ENCODE measurements around the gene PHF21B. TPM values are rescaled to one million over a fixed set of nuclear protein-coding genes. Genes with fewer than 3 reads are reported as not detected.

The PHF21B gene
- polyA plus RNA-seq, 1 donor (not counting 4 experiments of a cell fraction or from before 2014, with no cell fraction given): not detected

DNA sequence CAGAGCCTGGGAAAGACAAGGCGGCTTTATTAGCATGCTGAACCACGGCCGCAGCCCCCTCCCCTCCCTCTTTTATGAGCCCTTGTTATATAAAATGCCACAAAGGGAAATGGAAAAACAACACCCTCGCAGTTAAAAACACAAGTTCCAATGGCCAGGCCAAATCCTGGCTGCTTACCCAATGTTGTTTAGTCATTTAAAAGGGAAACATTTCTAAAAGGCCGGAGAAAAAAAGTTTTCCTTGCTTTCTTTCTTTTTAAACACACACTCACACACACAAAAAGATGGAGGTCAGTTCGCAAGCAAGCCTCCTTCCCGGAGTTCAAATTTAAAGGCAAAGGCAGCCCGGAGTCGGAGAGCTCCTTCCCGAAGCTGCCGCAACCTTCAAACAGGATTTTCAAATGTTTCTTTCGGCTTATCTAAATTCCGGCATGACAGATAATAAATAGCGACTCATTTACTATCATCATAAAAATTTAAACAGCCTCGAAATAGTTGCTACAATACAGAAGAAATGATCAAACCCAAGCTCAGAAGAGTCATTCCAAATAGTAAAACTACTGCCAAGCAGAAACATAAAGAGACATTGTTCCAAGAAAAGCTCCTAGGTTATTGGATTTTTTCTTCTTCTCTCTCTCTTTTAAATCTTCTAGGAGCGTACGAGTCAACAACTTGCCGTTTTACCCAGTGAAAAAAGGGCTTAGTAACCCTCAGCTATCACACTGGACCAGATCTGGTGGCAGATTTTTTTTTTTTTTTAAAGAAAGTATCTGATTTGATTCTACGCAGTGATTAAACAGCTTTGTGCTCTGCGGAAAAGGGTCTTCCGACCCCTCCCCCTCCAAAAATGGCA is 3.5 kb downstream of the PHF21B start:
- no peak overlapping the region for H3K4me3 ChIP-seq (ENCODE audit: control insufficient read depth in 2 of 3, extremely low read depth in 1 of 3, insufficient read depth in 2 of 3, low read depth in 1 of 3, low read length in 3 of 3)
- no peak overlapping the region for H3K9ac ChIP-seq (ENCODE audit: control insufficient read depth, extremely low read depth, insufficient read depth, low read length)
- no peaks in the 10 kb centered on the region for H3K9me1 ChIP-seq (ENCODE audit: control insufficient read depth, extremely low read depth, insufficient read depth, low read length)
- DNase-seq (ENCODE audit: low read depth, low spot score) (no peak), FAIRE-seq (no peak)
- no peak overlapping the region for H3K4me2 ChIP-seq (ENCODE audit: control insufficient read depth, extremely low read depth, insufficient read depth, low read depth, low read length)
- no peaks in the 10 kb centered on the region for H3K9me3 ChIP-seq (ENCODE audit: control insufficient read depth, low read depth, low read length)
- no peaks in the 10 kb centered on the region for H3K36me3 ChIP-seq (ENCODE audit: control insufficient read depth in 2 of 2, extremely low read depth in 1 of 2, insufficient read depth in 2 of 2, low read length in 2 of 2)
- H2AFZ ChIP-seq (ENCODE audit: control insufficient read depth, low read length): no peak overlapping the region
- H3K4me1 ChIP-seq (ENCODE audit: control insufficient read depth, extremely low read depth, insufficient read depth, low read length): peaks cover 6% of the 10 kb centered on the region
- no peak overlapping the region for H3K27ac ChIP-seq (ENCODE audit: control insufficient read depth, insufficient read depth, low read length)
- TF ChIP-seq EZH2 (IDR thresholded peaks at IDR 0.05; ENCODE audit: low read length): peak; percentile 88
- TF ChIP-seq, protein P1, sequence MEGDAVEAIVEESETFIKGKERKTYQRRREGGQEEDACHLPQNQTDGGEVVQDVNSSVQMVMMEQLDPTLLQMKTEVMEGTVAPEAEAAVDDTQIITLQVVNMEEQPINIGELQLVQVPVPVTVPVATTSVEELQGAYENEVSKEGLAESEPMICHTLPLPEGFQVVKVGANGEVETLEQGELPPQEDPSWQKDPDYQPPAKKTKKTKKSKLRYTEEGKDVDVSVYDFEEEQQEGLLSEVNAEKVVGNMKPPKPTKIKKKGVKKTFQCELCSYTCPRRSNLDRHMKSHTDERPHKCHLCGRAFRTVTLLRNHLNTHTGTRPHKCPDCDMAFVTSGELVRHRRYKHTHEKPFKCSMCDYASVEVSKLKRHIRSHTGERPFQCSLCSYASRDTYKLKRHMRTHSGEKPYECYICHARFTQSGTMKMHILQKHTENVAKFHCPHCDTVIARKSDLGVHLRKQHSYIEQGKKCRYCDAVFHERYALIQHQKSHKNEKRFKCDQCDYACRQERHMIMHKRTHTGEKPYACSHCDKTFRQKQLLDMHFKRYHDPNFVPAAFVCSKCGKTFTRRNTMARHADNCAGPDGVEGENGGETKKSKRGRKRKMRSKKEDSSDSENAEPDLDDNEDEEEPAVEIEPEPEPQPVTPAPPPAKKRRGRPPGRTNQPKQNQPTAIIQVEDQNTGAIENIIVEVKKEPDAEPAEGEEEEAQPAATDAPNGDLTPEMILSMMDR (optimal IDR thresholded peaks at IDR 0.05 in 1 of 3, IDR thresholded peaks at IDR 0.05 in 1 of 3, conservative IDR thresholded peaks at IDR 0.05 in 1 of 3; ENCODE audit: extremely low read depth in 1 of 3, insufficient read depth in 2 of 3, low read length in 3 of 3): no peak
- no peaks in the 10 kb centered on the region for H3K79me2 ChIP-seq (ENCODE audit: control insufficient read depth, insufficient read depth, low read length)
- dilution Hi-C loops (cut with MboI; ENCODE audit: extremely low pct_ligation_motif_present, low sequenced_read_pairs): no loop called here
- H4K20me1 ChIP-seq (ENCODE audit: control insufficient read depth, extremely low read depth, insufficient read depth, low read length): no peaks in the 10 kb centered on the region
- peaks cover 61% of the 10 kb centered on the region for H3K27me3 ChIP-seq (ENCODE audit: control insufficient read depth, extremely low read depth, insufficient read depth, low read length)

DNA sequence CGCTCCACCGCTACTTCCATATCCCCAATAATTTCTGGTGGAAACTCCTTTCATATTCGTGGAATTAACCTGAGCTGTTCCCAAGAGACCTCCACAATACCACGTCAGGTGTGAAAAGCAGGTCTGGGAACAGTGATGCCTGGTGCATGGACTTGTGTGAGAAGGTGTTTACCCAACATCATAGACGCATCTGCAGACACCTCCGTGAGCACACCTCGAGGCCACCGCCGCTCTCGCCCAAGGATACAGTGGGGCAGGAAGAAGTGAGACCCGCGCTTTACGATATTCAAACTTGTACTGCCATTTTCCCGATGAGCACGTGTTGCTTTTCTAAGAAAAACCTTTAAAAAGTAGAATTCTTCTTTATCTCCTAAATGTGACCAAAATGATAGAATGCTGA is 8.2 kb downstream of the PHF21B start:
- Histone ChIP-seq H3K9me1 (ENCODE audit: control insufficient read depth, extremely low read depth, insufficient read depth, low read length) (no peaks in the 10 kb centered on the region), H3K27me3 (ENCODE audit: control insufficient read depth, extremely low read depth, insufficient read depth, low read length) (peaks cover 25% of the 10 kb centered on the region), H3K27ac (ENCODE audit: control insufficient read depth, insufficient read depth, low read length) (no peak overlapping the region), H3K4me1 (ENCODE audit: control insufficient read depth, extremely low read depth, insufficient read depth, low read length) (no peaks in the 10 kb centered on the region), H3K79me2 (ENCODE audit: control insufficient read depth, insufficient read depth, low read length) (no peaks in the 10 kb centered on the region), H3K9ac (ENCODE audit: control insufficient read depth, extremely low read depth, insufficient read depth, low read length) (no peak overlapping the region), H4K20me1 (ENCODE audit: control insufficient read depth, extremely low read depth, insufficient read depth, low read length) (no peaks in the 10 kb centered on the region), H3K4me3 (ENCODE audit: control insufficient read depth in 2 of 3, extremely low read depth in 1 of 3, insufficient read depth in 2 of 3, low read depth in 1 of 3, low read length in 3 of 3) (no peak overlapping the region), H2AFZ (ENCODE audit: control insufficient read depth, low read length) (no peak overlapping the region), H3K4me2 (ENCODE audit: control insufficient read depth, extremely low read depth, insufficient read depth, low read depth, low read length) (no peak overlapping the region), H3K36me3 (ENCODE audit: control insufficient read depth in 2 of 2, extremely low read depth in 1 of 2, insufficient read depth in 2 of 2, low read length in 2 of 2) (no peaks in the 10 kb centered on the region), H3K9me3 (ENCODE audit: control insufficient read depth, low read depth, low read length) (no peaks in the 10 kb centered on the region)
- TF ChIP-seq EZH2 (IDR thresholded peaks at IDR 0.05; ENCODE audit: low read length): no peak
- TF ChIP-seq, protein P1 (optimal IDR thresholded peaks at IDR 0.05 in 1 of 3, IDR thresholded peaks at IDR 0.05 in 1 of 3, conservative IDR thresholded peaks at IDR 0.05 in 1 of 3; ENCODE audit: extremely low read depth in 1 of 3, insufficient read depth in 2 of 3, low read length in 3 of 3): no peak
- dilution Hi-C loops (cut with MboI; ENCODE audit: extremely low pct_ligation_motif_present, low sequenced_read_pairs): no loop called here
- DNase-seq (ENCODE audit: low read depth, low spot score) (no peak), FAIRE-seq (no peak)

Data from keratinocyte (primary cell).